Sigmoid colon (tissue), 7 donors: Measurements from ENCODE around the gene WDR62. TPM values are rescaled to one million over a fixed set of nuclear protein-coding genes. Genes with fewer than 3 reads are reported as not detected.

Experiments
- DNase-seq: peaks from one replicate; pipeline ENCODE4 v3.0.0-alpha.2; 2019
- H3K27ac ChIP-seq, 4 donors: fragments of 200-600 bp; sonication (generic); one replicate each; pipeline ENCODE4 v1.5.1; 2016 to 2019; ENCODE audit warnings: mild to moderate bottlenecking in 1 of 4
- H3K27me3 ChIP-seq, 3 donors: fragments of 200-600 bp; sonication (generic); one replicate each; pipeline ENCODE4 v1.5.1; 2019; ENCODE audit warnings: mild to moderate bottlenecking in 1 of 3
- H3K36me3 ChIP-seq, 4 donors: fragments of 200-600 bp; sonication (generic); one replicate each; pipeline ENCODE4 v1.5.1; 2016 to 2019
- H3K4me1 ChIP-seq, 4 donors: fragments of 200-600 bp; sonication (generic); one replicate each; pipeline ENCODE4 v1.5.1; 2017 to 2019
- H3K4me3 ChIP-seq, 4 donors: fragments of 200-600 bp; sonication (generic); one replicate each; pipeline ENCODE4 v1.5.1; 2017 to 2019; ENCODE audit warnings: mild to moderate bottlenecking in 2 of 4, moderate library complexity in 1 of 4
- H3K9me3 ChIP-seq, 4 donors: fragments of 200-600 bp in 3 of 4; sonication (generic) in 3 of 4; one replicate each; pipeline versions ENCODE4 v1.5.1 to v1.6.1; 2013 to 2019
- CTCF ChIP-seq, 4 experiments: fragments of 450-650 bp in 3 of 4; fragments of 200-600 bp in 1 of 4; IDR thresholded peaks; one replicate each; pipeline ENCODE4 v1.5.1; 2016 to 2019; ENCODE audit warnings: antibody characterized with exemption in 4 of 4, mild to moderate bottlenecking in 3 of 4, moderate library complexity in 2 of 4
- EP300 ChIP-seq, 4 donors: sonication (generic); formaldehyde crosslinking; IDR thresholded peaks; one replicate each; pipeline ENCODE4 v1.6.1; 2017; ENCODE audit warnings: antibody characterized with exemption in 4 of 4
- POLR2A ChIP-seq, 2 donors: fragments of 450-650 bp; IDR thresholded peaks; one replicate each; pipeline ENCODE4 v1.6.1; 2016; ENCODE audit warnings: antibody characterized with exemption in 2 of 2, mild to moderate bottlenecking in 2 of 2, moderate library complexity in 2 of 2
- POLR2AphosphoS5 ChIP-seq, 4 donors: sonication (generic); formaldehyde crosslinking; IDR thresholded peaks; one replicate each; pipeline ENCODE4 v1.6.1; 2017; ENCODE audit warnings: antibody characterized with exemption in 4 of 4
- WGBS, 2 donors: extraction: QIAGEN DNeasy Blood & Tissue Kit; methylation state at CpG; one replicate each; pipeline ENCODE4 v1.1.7; 2013; 5-methylcytosine and 5-hydroxymethylcytosine counted together
- intact Hi-C: fragments of 100-400 bp; cut with DNase I; formaldehyde crosslinking; loops from one replicate; pipeline ENCODE4 v1.15.1; 2023
- polyA plus RNA-seq, 3 donors: library from polyadenylated mRNA; stranded (reverse); fragments of 200-250 nt; gene quantifications; one replicate each; pipeline ENCODE4 v1.2.3, GENCODE V29; 2013
- total RNA-seq, 4 donors: library from RNA; depleted of rRNA; stranded (reverse); fragments of >200 nt; gene quantifications; one replicate each; pipeline ENCODE4 v1.1.0, GENCODE V29; 2016
- donor health status: healthy with polysubstance abuse.
- donor health status: Bipolar disorder and iron deficiency.
- donor health status: healthy.

WDR62 gene
- total and polyA plus RNA-seq, 7 donors = under 0.01 to 6.8 (median 0.36) TPM

GRCh38 chr19:36106991-36107390 is 52.3 kb downstream of the WDR62 start:
- Histone ChIP-seq H3K4me1 (no peaks in the 10 kb centered on the region), H3K27me3 (no peaks in the 10 kb centered on the region), H3K4me3 (no peak overlapping the region), H3K27ac (no peak overlapping the region), H3K36me3 (peaks cover 0 to 28% (median 3%) of the 10 kb centered on the region in 4 donors), H3K9me3 (no peaks in the 10 kb centered on the region)
- TF ChIP-seq POLR2AphosphoS5 (IDR thresholded peaks at IDR 0.05) (no peak), CTCF (IDR thresholded peaks at IDR 0.05) (no peak), EP300 (IDR thresholded peaks at IDR 0.05) (no peak), POLR2A (IDR thresholded peaks at IDR 0.05) (no peak)
- 93% methylated on average over 5 of the region's 5 CpGs for WGBS, 2 donors
- intact Hi-C loops = no loop called here
- DNase-seq = no peak

- no peak for DNase-seq
- TF ChIP-seq EP300 (IDR thresholded peaks at IDR 0.05) (no peak), POLR2A (IDR thresholded peaks at IDR 0.05) (no peak), POLR2AphosphoS5 (IDR thresholded peaks at IDR 0.05) (no peak)
- WGBS, 2 donors = 96 to 97% methylated on average over 3 of the region's 3 CpGs
- H3K4me1 ChIP-seq = peaks cover 0 to 7% (median 5%) of the 10 kb centered on the region in 4 donors
- H3K27me3 ChIP-seq = no peaks in the 10 kb centered on the region
- no peaks in the 10 kb centered on the region for H3K9me3 ChIP-seq
- intact Hi-C loops = no loop called here
- H3K4me3 ChIP-seq = no peak overlapping the region
- peaks cover 4 to 45% (median 5%) of the 10 kb centered on the region in 4 donors for H3K36me3 ChIP-seq
- H3K27ac ChIP-seq = no peak overlapping the region
Measured at GRCh38 chr19:36108684-36109083, 54.0 kb downstream of the WDR62 start.

GRCh38 chr19:36110487-36111199 is 55.9 kb downstream of the WDR62 start, which contains the start of gene OVOL3:
Gene OVOL3, plus strand, starts transcription at chr19:36111143. Its CDS starts 60 bp downstream, at chr19:36111203.
- Histone ChIP-seq H3K27ac (no peak within 1 kb of the TSS), H3K4me3 (no peak within 1 kb of the TSS), H3K27me3 (no peaks in the 10 kb centered on the region), H3K36me3 (peaks cover 4 to 45% (median 5%) of the 10 kb centered on the region in 4 donors), H3K9me3 (no peaks in the 10 kb centered on the region), H3K4me1 (peaks cover 0 to 17% (median 12%) of the 10 kb centered on the region in 4 donors)
- TF ChIP-seq POLR2AphosphoS5 (IDR thresholded peaks at IDR 0.05) (no peak), EP300 (IDR thresholded peaks at IDR 0.05) (no peak), CTCF (IDR thresholded peaks at IDR 0.05) (no peak), POLR2A (IDR thresholded peaks at IDR 0.05) (no peak)
- DNase-seq = no peak
- WGBS, 2 donors = 55 to 90% methylated on average over 1 of the region's 1 CpG
- intact Hi-C loops = no loop called here

- DNase-seq = no peak
- H3K27ac ChIP-seq = no peak overlapping the region
- H3K4me3 ChIP-seq = no peak overlapping the region
- intact Hi-C loops = no loop called here
- H3K36me3 ChIP-seq = peaks cover 4 to 45% (median 5%) of the 10 kb centered on the region in 4 donors
- no peaks in the 10 kb centered on the region for H3K27me3 ChIP-seq
- WGBS, 2 donors = 88 to 92% methylated on average over 13 of the region's 13 CpGs
- TF ChIP-seq CTCF (IDR thresholded peaks at IDR 0.05) (no peak), EP300 (IDR thresholded peaks at IDR 0.05) (no peak), POLR2A (IDR thresholded peaks at IDR 0.05) (no peak), POLR2AphosphoS5 (IDR thresholded peaks at IDR 0.05) (no peak)
- H3K9me3 ChIP-seq = no peaks in the 10 kb centered on the region
- H3K4me1 ChIP-seq = peaks cover 0 to 22% (median 17%) of the 10 kb centered on the region in 4 donors
Measured at GRCh38 chr19:36111200-36111539, 56.5 kb downstream of the WDR62 start.

- Histone ChIP-seq H3K27ac (no peak overlapping the region), H3K27me3 (no peaks in the 10 kb centered on the region), H3K36me3 (peaks cover 5 to 52% (median 8%) of the 10 kb centered on the region in 4 donors), H3K9me3 (no peaks in the 10 kb centered on the region), H3K4me3 (no peak overlapping the region), H3K4me1 (peaks cover 0 to 34% (median 28%) of the 10 kb centered on the region in 4 donors)
- 96 to 97% methylated on average over 10 of the region's 10 CpGs for WGBS, 2 donors
- intact Hi-C loops = no loop called here
- DNase-seq = no peak
- no peak for TF ChIP-seq POLR2AphosphoS5 (IDR thresholded peaks at IDR 0.05)
- TF ChIP-seq POLR2A (IDR thresholded peaks at IDR 0.05) = no peak
- no peak for TF ChIP-seq CTCF (IDR thresholded peaks at IDR 0.05)
- no peak for TF ChIP-seq EP300 (IDR thresholded peaks at IDR 0.05)
Measured at GRCh38 chr19:36112678-36113077, 58.0 kb downstream of the WDR62 start.
